DOHH2 (cell line): Measurements from ENCODE around the gene RPL35.

ENCODE experiments used
- H3F3A ChIP-seq: fragments of 200-600 bp; sonication (generic), shearing (Covaris generic); 2 replicates; pipeline ENCODE4 v1.6.0; 2016; ENCODE audit warnings: antibody characterized with exemption, mild to moderate bottlenecking; ENCODE audit not compliant: control insufficient read depth, insufficient read depth
- H3K27ac ChIP-seq: fragments of 200-600 bp; sonication (generic); 2 replicates; pipeline ENCODE4 v1.5.1; 2014; ENCODE audit warnings: low read depth, mild to moderate bottlenecking, low read length, moderate library complexity
- H3K27me3 ChIP-seq: fragments of 200-600 bp; sonication (generic); 2 replicates; pipeline ENCODE4 v1.6.1; 2014; ENCODE audit warnings: mild to moderate bottlenecking, low read length, mixed read lengths; ENCODE audit not compliant: control insufficient read depth
- H3K36me3 ChIP-seq: fragments of 200-600 bp; sonication (generic); 2 replicates; pipeline ENCODE4 v1.6.1; 2014; ENCODE audit warnings: mild to moderate bottlenecking, low read length, moderate library complexity, mixed read lengths; ENCODE audit not compliant: control insufficient read depth
- H3K4me1 ChIP-seq: fragments of 200-600 bp; sonication (generic); 2 replicates; pipeline ENCODE4 v1.6.1; 2014; ENCODE audit warnings: mild to moderate bottlenecking, low read length, mixed read lengths; ENCODE audit not compliant: control insufficient read depth
- H3K4me2 ChIP-seq: fragments of 200-600 bp; sonication (generic); 2 replicates; pipeline ENCODE4 v1.6.0; 2014; ENCODE audit warnings: mild to moderate bottlenecking, low read length, moderate library complexity
- H3K4me3 ChIP-seq: fragments of 200-600 bp; sonication (generic); 2 replicates; pipeline ENCODE4 v1.5.1; 2014; ENCODE audit warnings: mild to moderate bottlenecking, low read length, mixed read lengths
- H3K79me2 ChIP-seq: fragments of 200-600 bp; sonication (generic); 2 replicates; pipeline ENCODE4 v1.6.1; 2014; ENCODE audit warnings: mild to moderate bottlenecking, low read length, mixed read lengths; ENCODE audit not compliant: control insufficient read depth
- H3K9me2 ChIP-seq: fragments of 200-600 bp; sonication (generic); replicated peaks from 2 replicates; pipeline ENCODE4 v1.6.1; 2014; ENCODE audit warnings: mild to moderate bottlenecking, low read length, mixed read lengths; ENCODE audit not compliant: control insufficient read depth
- H3K9me3 ChIP-seq: fragments of 200-600 bp; sonication (generic); 2 replicates; pipeline ENCODE4 v1.6.1; 2014; ENCODE audit warnings: antibody characterized with exemption, low read length, mixed read lengths; ENCODE audit not compliant: control insufficient read depth, insufficient read depth
- H4K20me1 ChIP-seq: fragments of 200-600 bp; sonication (generic); 2 replicates; pipeline ENCODE4 v1.6.0; 2014; ENCODE audit warnings: low read depth, mild to moderate bottlenecking, antibody characterized with exemption, low read length, moderate library complexity; ENCODE audit not compliant: control insufficient read depth, insufficient read depth
- EZH2phosphoT487 ChIP-seq: fragments of 200-600 bp; sonication (generic); IDR thresholded peaks from 2 replicates; pipeline ENCODE4 v1.6.1; 2017; ENCODE audit warnings: borderline replicate concordance, mild to moderate bottlenecking, antibody characterized with exemption, low read length, moderate library complexity, mixed read lengths
- TF ChIP-seq, protein P1 (sequence below): fragments of 200-600 bp; sonication (generic); IDR thresholded peaks from one replicate; pipeline ENCODE4 v1.5.1; 2014; ENCODE audit warnings: antibody characterized with exemption, mild to moderate bottlenecking, low read depth, low read length; ENCODE audit not compliant: poor library complexity, severe bottlenecking

Gene RPL35

DNA sequence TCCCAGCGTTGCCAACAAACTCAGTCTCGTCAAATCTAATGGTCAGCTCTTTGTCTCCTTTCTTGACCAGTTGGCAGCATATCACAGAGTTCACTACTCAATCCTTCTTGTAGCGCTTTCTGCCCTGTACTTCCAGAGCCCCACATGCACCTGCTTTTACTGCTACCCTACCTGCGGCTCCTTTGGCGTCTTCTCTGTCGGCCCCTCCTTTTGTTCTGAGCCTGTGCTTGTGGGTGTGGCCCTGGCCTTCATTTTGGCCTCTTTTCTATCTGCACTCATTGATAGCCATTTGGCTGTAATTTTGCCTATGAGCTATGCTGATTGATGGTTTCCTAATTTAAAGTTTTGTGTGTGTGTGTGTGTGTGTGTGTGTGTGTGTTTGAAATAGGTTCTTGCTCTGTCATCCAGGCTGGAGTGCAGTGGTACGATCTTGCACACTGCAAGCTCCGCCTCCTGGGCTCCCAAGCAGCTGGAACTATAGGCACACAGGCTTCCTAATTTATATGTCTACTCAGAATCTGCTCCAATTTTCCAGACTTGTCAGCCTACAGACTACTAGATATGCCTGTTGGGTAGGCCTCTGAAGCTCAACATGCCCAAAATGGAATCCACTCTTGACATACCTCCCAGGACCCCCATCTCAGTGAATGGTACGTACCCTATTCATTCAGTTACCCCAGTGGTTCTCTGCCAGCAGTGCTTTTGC, 32.4 kb upstream of the RPL35 start:
- TF ChIP-seq EZH2phosphoT487, result no peak
- TF ChIP-seq, protein P1, sequence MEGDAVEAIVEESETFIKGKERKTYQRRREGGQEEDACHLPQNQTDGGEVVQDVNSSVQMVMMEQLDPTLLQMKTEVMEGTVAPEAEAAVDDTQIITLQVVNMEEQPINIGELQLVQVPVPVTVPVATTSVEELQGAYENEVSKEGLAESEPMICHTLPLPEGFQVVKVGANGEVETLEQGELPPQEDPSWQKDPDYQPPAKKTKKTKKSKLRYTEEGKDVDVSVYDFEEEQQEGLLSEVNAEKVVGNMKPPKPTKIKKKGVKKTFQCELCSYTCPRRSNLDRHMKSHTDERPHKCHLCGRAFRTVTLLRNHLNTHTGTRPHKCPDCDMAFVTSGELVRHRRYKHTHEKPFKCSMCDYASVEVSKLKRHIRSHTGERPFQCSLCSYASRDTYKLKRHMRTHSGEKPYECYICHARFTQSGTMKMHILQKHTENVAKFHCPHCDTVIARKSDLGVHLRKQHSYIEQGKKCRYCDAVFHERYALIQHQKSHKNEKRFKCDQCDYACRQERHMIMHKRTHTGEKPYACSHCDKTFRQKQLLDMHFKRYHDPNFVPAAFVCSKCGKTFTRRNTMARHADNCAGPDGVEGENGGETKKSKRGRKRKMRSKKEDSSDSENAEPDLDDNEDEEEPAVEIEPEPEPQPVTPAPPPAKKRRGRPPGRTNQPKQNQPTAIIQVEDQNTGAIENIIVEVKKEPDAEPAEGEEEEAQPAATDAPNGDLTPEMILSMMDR, result no peak
- Histone ChIP-seq H3K27me3 (no peaks in the 10 kb centered on the region), H3K9me2 (no peaks in the 10 kb centered on the region), H3K36me3 (peaks cover 48% of the 10 kb centered on the region), H3K79me2 (no peaks in the 10 kb centered on the region), H3K9me3 (no peaks in the 10 kb centered on the region), H3K27ac (no peak overlapping the region), H3K4me2 (no peak overlapping the region), H3K4me3 (no peak overlapping the region), H4K20me1 (no peaks in the 10 kb centered on the region), H3K4me1 (no peaks in the 10 kb centered on the region), H3F3A (peaks cover 3% of the 10 kb centered on the region; the same call in 1 of the 2 replicates)

DNA sequence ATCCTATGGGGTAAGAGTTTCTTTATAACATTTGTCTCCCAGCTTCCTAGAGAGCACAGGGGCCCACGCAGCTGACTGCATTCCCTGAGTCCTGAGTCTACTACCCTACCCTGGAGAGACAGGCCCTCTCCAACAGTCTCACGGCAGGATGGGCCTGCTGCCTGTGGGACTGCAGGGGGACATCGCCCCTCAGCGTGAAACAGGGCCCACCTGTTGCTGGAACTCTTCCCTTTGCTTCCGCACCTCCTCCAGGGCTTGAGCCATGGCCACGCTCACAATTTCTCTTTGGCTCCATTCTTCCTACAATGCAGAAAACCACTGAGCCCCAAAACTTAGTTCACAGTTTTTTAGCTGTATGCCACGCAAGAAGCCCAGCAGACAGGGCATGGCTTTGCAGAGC, 28.4 kb upstream of the RPL35 start:
- Histone ChIP-seq H3F3A (peaks cover 3% of the 10 kb centered on the region; the same call in 1 of the 2 replicates), H4K20me1 (no peaks in the 10 kb centered on the region), H3K4me3 (no peak overlapping the region), H3K79me2 (no peaks in the 10 kb centered on the region), H3K9me3 (no peaks in the 10 kb centered on the region), H3K4me1 (no peaks in the 10 kb centered on the region), H3K4me2 (no peak overlapping the region), H3K36me3 (peaks cover 47% of the 10 kb centered on the region), H3K27ac (no peak overlapping the region), H3K27me3 (no peaks in the 10 kb centered on the region), H3K9me2 (no peaks in the 10 kb centered on the region)
- TF ChIP-seq EZH2phosphoT487, result no peak
- TF ChIP-seq, protein P1, result no peak

DNA sequence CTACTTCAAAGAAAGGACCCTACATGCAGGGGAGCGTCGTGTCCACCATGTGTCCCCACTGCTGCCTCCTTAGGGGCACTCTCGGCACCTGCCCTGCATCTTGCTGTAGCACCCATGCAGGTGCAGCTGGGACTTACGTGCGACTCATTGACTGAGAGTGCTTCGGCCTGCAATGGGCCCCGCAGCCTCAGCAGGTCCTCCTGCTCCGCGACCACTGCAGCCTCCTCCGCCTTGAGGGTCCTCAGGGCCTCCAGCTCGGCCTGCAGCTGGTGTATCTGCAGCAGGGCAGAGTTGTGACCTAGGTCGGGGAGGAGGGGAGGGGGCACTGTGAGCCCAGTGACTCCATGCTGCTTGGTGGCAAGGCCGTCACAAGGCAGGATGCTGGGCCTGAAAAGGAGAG, 27.2 kb upstream of the RPL35 start:
- no peaks in the 10 kb centered on the region for H3K9me3 ChIP-seq
- H3K27me3 ChIP-seq, result no peaks in the 10 kb centered on the region
- no peaks in the 10 kb centered on the region for H3K9me2 ChIP-seq
- no peaks in the 10 kb centered on the region for H3K4me1 ChIP-seq
- no peak overlapping the region for H3K27ac ChIP-seq
- H3K79me2 ChIP-seq, result no peaks in the 10 kb centered on the region
- peaks cover 42% of the 10 kb centered on the region for H3K36me3 ChIP-seq
- H3F3A ChIP-seq, result peaks cover 3% of the 10 kb centered on the region; the same call in 1 of the 2 replicates
- H3K4me3 ChIP-seq, result no peak overlapping the region
- no peak for TF ChIP-seq EZH2phosphoT487
- TF ChIP-seq, protein P1, result no peak
- no peak overlapping the region for H3K4me2 ChIP-seq
- no peaks in the 10 kb centered on the region for H4K20me1 ChIP-seq
